Left ventricle myocardium inferior (tissue), 1 donor: Measurements from ENCODE around the gene PLA2G4A. TPM values are rescaled to one million over a fixed set of nuclear protein-coding genes. Genes with fewer than 3 reads are reported as not detected.

ENCODE experiments used
- DNase-seq: peaks from one replicate; pipeline ENCODE4 v3.0.0-alpha.2; 2020
- H3K27ac ChIP-seq: fragments of 200-600 bp; replicated peaks from 2 replicates; pipeline ENCODE4 v1.8.0; 2021
- H3K27me3 ChIP-seq: fragments of 200-600 bp; 2 replicates; pipeline ENCODE4 v1.8.0; 2021; ENCODE audit warnings: low read depth
- H3K36me3 ChIP-seq: fragments of 200-600 bp; 2 replicates; pipeline ENCODE4 v1.8.0; 2021
- H3K4me1 ChIP-seq: fragments of 200-600 bp; 2 replicates; pipeline ENCODE4 v1.8.0; 2021
- H3K4me3 ChIP-seq: fragments of 200-600 bp; 2 replicates; pipeline ENCODE4 v1.8.0; 2021; ENCODE audit warnings: mild to moderate bottlenecking, moderate library complexity
- H3K9me3 ChIP-seq: fragments of 200-600 bp; replicated peaks from 2 replicates; pipeline ENCODE4 v1.8.0; 2021
- intact Hi-C: fragments of 100-400 bp; cut with micrococcal nuclease; formaldehyde crosslinking; loops from one replicate; pipeline ENCODE4 v1.11.0; 2022
- total RNA-seq: library from RNA; stranded (reverse); fragmentation: NEBNext Ultra II Directional; extraction: Animal tissue kit (Norgen Biotek cat#: 25700); gene quantifications from one replicate; pipeline ENCODE4 v1.2.1, GENCODE V29; 2021
- TF ChIP-seq, protein P1 (sequence below): fragments of 200-600 bp; IDR thresholded peaks from 2 replicates; pipeline ENCODE4 v1.8.0; 2021; ENCODE audit warnings: antibody characterized with exemption, mild to moderate bottlenecking, borderline replicate concordance
- donor health status: DM: no; HTN: yes; CAD: no; lungs with severe emphysema.

Gene PLA2G4A
- total RNA-seq, 1 donor from 2014 or later, result 2.7 TPM

DNA sequence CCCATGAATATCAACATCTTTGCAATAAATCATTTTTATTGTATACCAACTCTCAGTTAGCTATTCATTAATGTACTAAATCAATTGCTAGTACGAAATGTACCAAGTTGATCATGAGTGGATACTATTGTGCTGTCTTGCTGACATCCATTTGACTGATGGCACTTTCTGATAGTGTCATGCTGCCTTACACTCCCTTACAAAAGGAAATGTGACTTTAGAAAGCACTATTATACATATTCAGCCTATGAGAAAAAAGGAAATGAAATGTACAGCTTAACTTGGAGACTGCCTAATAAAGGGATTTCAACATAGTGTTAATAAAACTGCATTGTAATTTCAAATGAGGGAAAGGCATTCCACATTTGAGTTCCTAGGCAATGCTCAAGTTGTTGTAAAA is 52.2 kb downstream of the PLA2G4A start:
- Histone ChIP-seq H3K9me3 (peaks cover 9% of the 10 kb centered on the region), H3K27me3 (no peaks in the 10 kb centered on the region), H3K4me3 (no peak overlapping the region), H3K4me1 (no peaks in the 10 kb centered on the region), H3K27ac (no peak overlapping the region), H3K36me3 (no peaks in the 10 kb centered on the region)
- intact Hi-C loops, result no loop called here
- no peak for DNase-seq
- TF ChIP-seq, protein P1, sequence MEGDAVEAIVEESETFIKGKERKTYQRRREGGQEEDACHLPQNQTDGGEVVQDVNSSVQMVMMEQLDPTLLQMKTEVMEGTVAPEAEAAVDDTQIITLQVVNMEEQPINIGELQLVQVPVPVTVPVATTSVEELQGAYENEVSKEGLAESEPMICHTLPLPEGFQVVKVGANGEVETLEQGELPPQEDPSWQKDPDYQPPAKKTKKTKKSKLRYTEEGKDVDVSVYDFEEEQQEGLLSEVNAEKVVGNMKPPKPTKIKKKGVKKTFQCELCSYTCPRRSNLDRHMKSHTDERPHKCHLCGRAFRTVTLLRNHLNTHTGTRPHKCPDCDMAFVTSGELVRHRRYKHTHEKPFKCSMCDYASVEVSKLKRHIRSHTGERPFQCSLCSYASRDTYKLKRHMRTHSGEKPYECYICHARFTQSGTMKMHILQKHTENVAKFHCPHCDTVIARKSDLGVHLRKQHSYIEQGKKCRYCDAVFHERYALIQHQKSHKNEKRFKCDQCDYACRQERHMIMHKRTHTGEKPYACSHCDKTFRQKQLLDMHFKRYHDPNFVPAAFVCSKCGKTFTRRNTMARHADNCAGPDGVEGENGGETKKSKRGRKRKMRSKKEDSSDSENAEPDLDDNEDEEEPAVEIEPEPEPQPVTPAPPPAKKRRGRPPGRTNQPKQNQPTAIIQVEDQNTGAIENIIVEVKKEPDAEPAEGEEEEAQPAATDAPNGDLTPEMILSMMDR, result no peak

DNA sequence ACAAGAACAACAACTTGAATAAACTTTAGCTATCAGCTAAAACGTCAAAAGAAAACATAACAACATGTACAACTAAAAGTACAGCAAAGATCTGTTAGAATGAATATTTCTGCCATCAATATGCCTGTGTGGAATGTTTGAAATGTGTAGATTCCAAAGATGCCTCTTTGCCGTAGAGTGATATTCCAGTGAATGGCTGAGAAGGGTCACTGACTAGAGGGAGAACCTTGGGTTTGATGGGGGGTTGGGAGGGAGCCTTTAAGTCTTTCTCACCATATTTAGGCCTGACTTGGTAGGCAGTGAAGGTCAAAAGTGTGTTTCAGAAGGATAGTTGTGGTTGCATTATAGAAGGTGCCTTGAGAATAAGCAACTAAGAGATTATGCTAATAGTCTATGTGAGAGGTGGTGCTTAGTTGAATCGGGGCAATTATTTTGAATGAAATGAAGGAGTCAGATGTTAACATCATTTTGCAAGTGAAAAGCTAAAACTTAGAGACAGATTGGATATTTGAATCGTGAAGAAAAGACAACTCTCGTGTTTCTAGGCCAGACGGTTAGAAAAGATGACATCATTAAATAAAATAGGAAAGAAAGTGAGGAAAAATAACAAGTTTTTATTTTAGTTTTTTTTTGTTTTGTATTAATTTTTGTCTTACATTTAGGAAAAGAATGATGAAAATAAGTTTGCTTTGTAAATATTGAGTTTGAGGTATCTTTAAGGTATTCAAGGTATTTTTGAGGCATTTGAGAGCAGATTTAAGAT is 53.8 kb downstream of the PLA2G4A start:
- Histone ChIP-seq H3K36me3 (no peaks in the 10 kb centered on the region), H3K27me3 (no peaks in the 10 kb centered on the region), H3K27ac (no peak overlapping the region), H3K4me3 (no peak overlapping the region), H3K4me1 (no peaks in the 10 kb centered on the region), H3K9me3 (peaks cover 12% of the 10 kb centered on the region)
- TF ChIP-seq, protein P1, result no peak
- DNase-seq, result no peak
- intact Hi-C loops, result no loop called here

DNA sequence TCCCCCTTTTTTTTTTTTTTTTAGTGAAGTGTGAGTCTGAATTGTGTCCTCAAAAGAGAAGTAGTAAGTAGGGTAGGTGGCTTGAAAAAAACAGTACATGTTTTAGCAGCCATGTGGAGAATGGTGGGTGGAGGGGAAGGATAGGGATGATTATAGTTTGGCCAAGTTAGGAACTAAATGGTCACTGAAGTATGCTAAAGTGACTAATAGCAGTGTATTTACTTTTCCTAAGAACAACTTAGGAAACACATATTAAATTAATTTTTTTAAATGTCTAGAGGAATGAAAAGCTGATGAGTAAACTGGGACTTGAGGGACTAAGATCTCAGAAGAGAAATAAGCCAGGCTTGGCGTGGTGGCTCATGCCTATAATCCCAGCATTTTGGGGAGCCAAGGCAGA is 55.5 kb downstream of the PLA2G4A start:
- Histone ChIP-seq H3K4me1 (no peaks in the 10 kb centered on the region), H3K27ac (no peak overlapping the region), H3K27me3 (no peaks in the 10 kb centered on the region), H3K36me3 (no peaks in the 10 kb centered on the region), H3K4me3 (no peak overlapping the region), H3K9me3 (peaks cover 12% of the 10 kb centered on the region)
- no peak for DNase-seq
- TF ChIP-seq, protein P1, result no peak
- intact Hi-C loops, result no loop called here

DNA sequence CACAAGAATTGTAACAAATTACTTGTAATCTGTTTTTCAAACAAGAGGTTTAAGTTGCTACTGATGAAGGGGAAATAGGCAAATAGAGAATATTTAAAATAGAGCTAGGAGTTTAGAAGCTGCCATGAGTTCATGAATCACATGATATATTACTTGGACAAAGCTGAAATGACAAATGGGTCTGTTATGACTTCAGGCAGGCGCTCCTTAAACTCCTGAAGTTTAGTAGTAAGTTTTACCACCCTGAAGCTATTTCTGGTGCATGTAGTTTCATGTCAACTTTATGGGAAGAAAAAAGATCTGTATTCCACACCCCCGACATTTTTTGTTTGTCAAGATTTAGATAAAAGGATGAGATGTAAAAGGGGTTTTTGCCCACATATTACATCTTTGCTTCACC is 58.5 kb downstream of the PLA2G4A start:
- no peak for DNase-seq
- Histone ChIP-seq H3K4me1 (no peaks in the 10 kb centered on the region), H3K4me3 (no peak overlapping the region), H3K27ac (no peak overlapping the region), H3K9me3 (peaks cover 12% of the 10 kb centered on the region), H3K27me3 (no peaks in the 10 kb centered on the region), H3K36me3 (no peaks in the 10 kb centered on the region)
- intact Hi-C loops, result no loop called here
- TF ChIP-seq, protein P1, result no peak

DNA sequence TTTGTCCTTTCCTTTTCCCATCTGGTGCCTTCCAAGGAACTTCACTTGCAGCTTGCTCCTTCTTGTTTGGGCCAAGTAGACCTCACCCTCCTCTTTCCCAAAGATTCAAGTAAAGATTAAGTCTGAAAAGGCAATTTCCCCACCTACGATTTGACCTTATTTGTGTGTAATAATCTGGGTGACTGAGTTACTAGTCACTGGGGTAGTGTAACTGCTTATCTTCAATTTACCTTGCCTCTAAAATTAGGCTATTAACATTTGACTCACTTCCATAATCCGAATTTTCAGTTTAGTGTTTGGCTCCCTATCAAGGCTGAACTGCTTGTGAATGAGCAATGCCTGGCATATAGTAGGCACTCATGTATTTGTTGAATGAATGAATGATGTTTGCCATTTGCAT is 59.6 kb downstream of the PLA2G4A start:
- Histone ChIP-seq H3K27ac (no peak overlapping the region), H3K4me3 (no peak overlapping the region), H3K4me1 (peaks cover 4% of the 10 kb centered on the region), H3K9me3 (peaks cover 12% of the 10 kb centered on the region), H3K36me3 (no peaks in the 10 kb centered on the region), H3K27me3 (no peaks in the 10 kb centered on the region)
- TF ChIP-seq, protein P1, result no peak
- intact Hi-C loops, result no loop called here
- no peak for DNase-seq
